ENCODE measurements around the gene CTRB2. TPM values are rescaled to one million over a fixed set of nuclear protein-coding genes. Genes with fewer than 3 reads are reported as not detected.

The CTRB2 gene
- polyA plus RNA-seq, 1 of the 3 experiments (the other 2 are of a cell fraction): not detected

GRCh38 chr16:75189638-75190245 is 17.2 kb downstream of the CTRB2 start:
- H2AFZ ChIP-seq (ENCODE audit: low read depth): no peak overlapping the region
- no peaks in the 10 kb centered on the region; the same call in 1 of the 2 replicates for H3K27me3 ChIP-seq (ENCODE audit: insufficient read depth)
- no peak for DNase-seq
- no peak overlapping the region for H3K4me2 ChIP-seq
- no peak overlapping the region for H3K27ac ChIP-seq (ENCODE audit: low read depth in 2 of 2, low read length in 1 of 2)
- H3K9ac ChIP-seq: no peak overlapping the region
- TF ChIP-seq RAD21 (IDR thresholded peaks at IDR 0.05; ENCODE audit: low read length) (no peak), TAF1 (IDR thresholded peaks at IDR 0.05; ENCODE audit: borderline replicate concordance, low read depth, low read length) (no peak), FOSL2 (IDR thresholded peaks at IDR 0.05; ENCODE audit: borderline replicate concordance, low read depth) (no peak), FOXM1 (IDR thresholded peaks at IDR 0.05; ENCODE audit: low read depth) (no peak), EZH2phosphoT487 (IDR thresholded peaks at IDR 0.05; ENCODE audit: borderline replicate concordance, low read depth) (no peak), RXRA (IDR thresholded peaks at IDR 0.05; ENCODE audit: borderline replicate concordance, low read depth) (no peak), SIN3A (IDR thresholded peaks at IDR 0.05; ENCODE audit: borderline replicate concordance, low read depth, low read length) (no peak), NRF1 (IDR thresholded peaks at IDR 0.05; ENCODE audit: low read depth, low read length) (no peak), MXI1 (IDR thresholded peaks at IDR 0.05; ENCODE audit: low read depth, low read length) (no peak)
- H3F3A ChIP-seq (replicated peaks; ENCODE audit: insufficient read depth): no peaks in the 10 kb centered on the region
- no peaks in the 10 kb centered on the region for H3K79me2 ChIP-seq (ENCODE audit: insufficient read depth)
- no peaks in the 10 kb centered on the region for H3K36me3 ChIP-seq (replicated peaks in 1 of 2; ENCODE audit: control insufficient read depth in 1 of 2, insufficient read depth in 2 of 2, low read length in 1 of 2)
- H3K9me2 ChIP-seq: no peaks in the 10 kb centered on the region
- POLR2A ChIA-PET: no interaction called here
- no peaks in the 10 kb centered on the region for H4K20me1 ChIP-seq (ENCODE audit: insufficient read depth)
- no peak overlapping the region for H3K4me3 ChIP-seq (ENCODE audit: low read depth in 2 of 2, low read length in 1 of 2)
- CTCF ChIA-PET: interaction anchor here (1.0 to 1.9 kb wide), 2 partner anchors 10 to 45 kb away, joined by 5 to 6 read pairs; no protein-coding TSS in a partner anchor
- WGBS (ENCODE audit: low lambda C conversion rate): 47% methylated on average over 8 of the region's 8 CpGs
- no peaks in the 10 kb centered on the region for H3K4me1 ChIP-seq (ENCODE audit: control insufficient read depth in 1 of 2, insufficient read depth in 2 of 2, low read depth in 1 of 2, low read length in 1 of 2)
- 0 out of 2 replicates have a peak, but pooled peaks cover 6% of the 10 kb centered on the region for H3K9me3 ChIP-seq

- no peaks in the 10 kb centered on the region for H3F3A ChIP-seq (replicated peaks; ENCODE audit: insufficient read depth)
- H2AFZ ChIP-seq (ENCODE audit: low read depth): no peak overlapping the region
- POLR2A ChIA-PET: no interaction called here
- no peaks in the 10 kb centered on the region for H4K20me1 ChIP-seq (ENCODE audit: insufficient read depth)
- no peaks in the 10 kb centered on the region for H3K79me2 ChIP-seq (ENCODE audit: insufficient read depth)
- H3K4me2 ChIP-seq: no peak overlapping the region
- no peak overlapping the region for H3K27ac ChIP-seq (ENCODE audit: low read depth in 2 of 2, low read length in 1 of 2)
- 0 out of 2 replicates have a peak, but pooled peaks cover 6% of the 10 kb centered on the region for H3K9me3 ChIP-seq
- H3K9me2 ChIP-seq: no peaks in the 10 kb centered on the region
- DNase-seq: no peak
- CTCF ChIA-PET: interaction anchor here (0.6 to 1.4 kb wide), 3 partner anchors 11 to 45 kb away, joined by 3 to 6 read pairs (median 5); no protein-coding TSS in a partner anchor
- 65% methylated on average over 11 of the region's 14 CpGs for WGBS (ENCODE audit: low lambda C conversion rate)
- no peaks in the 10 kb centered on the region; the same call in 1 of the 2 replicates for H3K27me3 ChIP-seq (ENCODE audit: insufficient read depth)
- no peaks in the 10 kb centered on the region for H3K4me1 ChIP-seq (ENCODE audit: control insufficient read depth in 1 of 2, insufficient read depth in 2 of 2, low read depth in 1 of 2, low read length in 1 of 2)
- no peak overlapping the region for H3K4me3 ChIP-seq (ENCODE audit: low read depth in 2 of 2, low read length in 1 of 2)
- no peaks in the 10 kb centered on the region for H3K36me3 ChIP-seq (replicated peaks in 1 of 2; ENCODE audit: control insufficient read depth in 1 of 2, insufficient read depth in 2 of 2, low read length in 1 of 2)
- H3K9ac ChIP-seq: no peak overlapping the region
- no peak for TF ChIP-seq SIN3A (IDR thresholded peaks at IDR 0.05; ENCODE audit: borderline replicate concordance, low read depth, low read length)
- no peak for TF ChIP-seq POLR2AphosphoS5 (IDR thresholded peaks at IDR 0.05; ENCODE audit: low read depth, low read length)
- TF ChIP-seq REST (IDR thresholded peaks at IDR 0.05; ENCODE audit: low read depth, low read length): no peak
- no peak for TF ChIP-seq GATA2 (CRISPR knock-in tag; IDR thresholded peaks at IDR 0.05)
- TF ChIP-seq PBX3 (IDR thresholded peaks at IDR 0.05): no peak
- TF ChIP-seq RAD21 (IDR thresholded peaks at IDR 0.05; ENCODE audit: low read length): no peak
- no peak for TF ChIP-seq MXI1 (IDR thresholded peaks at IDR 0.05; ENCODE audit: low read depth, low read length)
- TF ChIP-seq USF2 (IDR thresholded peaks at IDR 0.05; ENCODE audit: borderline replicate concordance, low read depth, low read length): no peak
- TF ChIP-seq RCOR1 (IDR thresholded peaks at IDR 0.05; ENCODE audit: low read length): no peak
- no peak for TF ChIP-seq CHD2 (IDR thresholded peaks at IDR 0.05; ENCODE audit: low read length, partially characterized antibody)
- no peak for TF ChIP-seq MEF2A (IDR thresholded peaks at IDR 0.05; ENCODE audit: borderline replicate concordance, low read depth)
- TF ChIP-seq RFX5 (IDR thresholded peaks at IDR 0.05; ENCODE audit: low read length): no peak
- TF ChIP-seq TCF12 (IDR thresholded peaks at IDR 0.05): no peak
- TF ChIP-seq FOXJ3 (CRISPR knock-in tag; IDR thresholded peaks at IDR 0.05): no peak
- no peak for TF ChIP-seq RXRA (IDR thresholded peaks at IDR 0.05; ENCODE audit: borderline replicate concordance, low read depth)
These were observed 18.0 kb downstream of the CTRB2 start for GRCh38 chr16:75188832-75189477.

All from SK-N-SH (cell line).